ENCODE data around the gene HDAC1. TPM values are rescaled to one million over a fixed set of nuclear protein-coding genes. Genes with fewer than 3 reads are reported as not detected.

HDAC1 gene
- total and polyA plus RNA-seq, 2 of the 4 experiments (the other 2 are of a cell fraction): 95.5 to 139 TPM

- WGBS, 2 experiments (ENCODE audit: extremely low coverage in 2 of 2, insufficient read length in 1 of 2): 100% methylated on average over 1 of the region's 12 CpGs; no CpG with 5 or more reads in 1 of the 2 experiments
- CTCF ChIA-PET: interaction anchor here (0.6 kb wide), 1 partner anchor 45 kb away, joined by 4 read pairs; no protein-coding TSS in a partner anchor
- peaks cover 74% of the 10 kb centered on the region for H3K36me3 ChIP-seq (ENCODE audit: control insufficient read depth, insufficient read depth, low read length)
These were observed 85.8 kb downstream of the HDAC1 start for GRCh38 chr1:32377541-32378220.

More at GRCh38 chr1:32377541-32378220, 85.8 kb downstream of the HDAC1 start:
- Histone ChIP-seq H2BK5ac (ENCODE audit: low read depth, low read length, poor library complexity, severe bottlenecking) (no peak overlapping the region), H2BK120ac (ENCODE audit: low read depth, low read length) (no peak overlapping the region), H4K91ac (ENCODE audit: insufficient read depth, low read depth, low read length) (no peak overlapping the region), H2AK5ac (ENCODE audit: low read depth, low read length) (no peak overlapping the region), H3K27ac (ENCODE audit: insufficient read depth, low read length) (no peak overlapping the region), H3K18ac (ENCODE audit: low read depth, low read length) (no peak overlapping the region), H3K79me1 (ENCODE audit: low read depth in 1 of 2, low read length in 2 of 2) (peaks cover 0 to 2% of the 10 kb centered on the region in 2 experiments; a peak in 2 of 4 replicates), H4K8ac (ENCODE audit: low read depth in 2 of 2, low read length in 2 of 2) (no peak overlapping the region), H3K9ac (ENCODE audit: low read depth, low read length) (no peak overlapping the region), H3K4ac (ENCODE audit: low read depth, low read length) (no peak overlapping the region), H2AK9ac (replicated peaks; ENCODE audit: low read depth, low read length, poor library complexity) (no peak overlapping the region), H3K23ac (ENCODE audit: low read depth, low read length) (no peak overlapping the region), H3K9me1 (ENCODE audit: insufficient read depth, low read length) (no peaks in the 10 kb centered on the region), H4K5ac (ENCODE audit: low read depth, low read length) (no peak overlapping the region), H3K4me3 (ENCODE audit: insufficient read depth, low read depth, low read length) (no peak overlapping the region), H3K4me1 (ENCODE audit: control insufficient read depth, insufficient read depth, low read length) (no peaks in the 10 kb centered on the region), H4K20me1 (ENCODE audit: insufficient read depth, low read length) (no peaks in the 10 kb centered on the region), H2AFZ (replicated peaks; ENCODE audit: low read length, poor library complexity) (no peak overlapping the region), H2BK20ac (ENCODE audit: low read depth, low read length) (no peak overlapping the region), H3K56ac (ENCODE audit: extremely low read depth, insufficient read depth, low read length) (no peak overlapping the region), H3K4me2 (ENCODE audit: low read depth, low read length) (no peak overlapping the region), H3K27me3 (ENCODE audit: control insufficient read depth, insufficient read depth, low read length) (no peaks in the 10 kb centered on the region), H2BK15ac (ENCODE audit: low read depth, low read length) (no peak overlapping the region), H3K9me3 (ENCODE audit: control insufficient read depth, insufficient read depth, low read length) (no peaks in the 10 kb centered on the region), H3K14ac (replicated peaks; ENCODE audit: low read depth, low read length) (no peak overlapping the region)
- TF ChIP-seq NFE2L2 (IDR thresholded peaks at IDR 0.05; ENCODE audit: low read depth, low read length) (no peak), RCOR1 (IDR thresholded peaks at IDR 0.05; ENCODE audit: insufficient replicate concordance, low read length) (no peak), MAFK (IDR thresholded peaks at IDR 0.05; ENCODE audit: low read depth, low read length) (no peak), SMC3 (IDR thresholded peaks at IDR 0.05; ENCODE audit: low read depth, low read length) (no peak), RFX5 (IDR thresholded peaks at IDR 0.05; ENCODE audit: low read depth, low read length) (no peak), MAZ (IDR thresholded peaks at IDR 0.05; ENCODE audit: borderline replicate concordance, low read depth, low read length) (no peak), MXI1 (IDR thresholded peaks at IDR 0.05; ENCODE audit: borderline replicate concordance, low read depth, low read length) (no peak), RAD21 (IDR thresholded peaks at IDR 0.05; ENCODE audit: low read length) (no peak)
- TF ChIP-seq, protein P1, sequence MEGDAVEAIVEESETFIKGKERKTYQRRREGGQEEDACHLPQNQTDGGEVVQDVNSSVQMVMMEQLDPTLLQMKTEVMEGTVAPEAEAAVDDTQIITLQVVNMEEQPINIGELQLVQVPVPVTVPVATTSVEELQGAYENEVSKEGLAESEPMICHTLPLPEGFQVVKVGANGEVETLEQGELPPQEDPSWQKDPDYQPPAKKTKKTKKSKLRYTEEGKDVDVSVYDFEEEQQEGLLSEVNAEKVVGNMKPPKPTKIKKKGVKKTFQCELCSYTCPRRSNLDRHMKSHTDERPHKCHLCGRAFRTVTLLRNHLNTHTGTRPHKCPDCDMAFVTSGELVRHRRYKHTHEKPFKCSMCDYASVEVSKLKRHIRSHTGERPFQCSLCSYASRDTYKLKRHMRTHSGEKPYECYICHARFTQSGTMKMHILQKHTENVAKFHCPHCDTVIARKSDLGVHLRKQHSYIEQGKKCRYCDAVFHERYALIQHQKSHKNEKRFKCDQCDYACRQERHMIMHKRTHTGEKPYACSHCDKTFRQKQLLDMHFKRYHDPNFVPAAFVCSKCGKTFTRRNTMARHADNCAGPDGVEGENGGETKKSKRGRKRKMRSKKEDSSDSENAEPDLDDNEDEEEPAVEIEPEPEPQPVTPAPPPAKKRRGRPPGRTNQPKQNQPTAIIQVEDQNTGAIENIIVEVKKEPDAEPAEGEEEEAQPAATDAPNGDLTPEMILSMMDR (conservative IDR thresholded peaks at IDR 0.05; ENCODE audit: low read depth, low read length): no peak
- TF ChIP-seq, protein P2, sequence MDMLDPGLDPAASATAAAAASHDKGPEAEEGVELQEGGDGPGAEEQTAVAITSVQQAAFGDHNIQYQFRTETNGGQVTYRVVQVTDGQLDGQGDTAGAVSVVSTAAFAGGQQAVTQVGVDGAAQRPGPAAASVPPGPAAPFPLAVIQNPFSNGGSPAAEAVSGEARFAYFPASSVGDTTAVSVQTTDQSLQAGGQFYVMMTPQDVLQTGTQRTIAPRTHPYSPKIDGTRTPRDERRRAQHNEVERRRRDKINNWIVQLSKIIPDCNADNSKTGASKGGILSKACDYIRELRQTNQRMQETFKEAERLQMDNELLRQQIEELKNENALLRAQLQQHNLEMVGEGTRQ (IDR thresholded peaks at IDR 0.05; ENCODE audit: low read depth, low read length): no peak
- POLR2A ChIA-PET (ENCODE audit: unreplicated experiment): no interaction called here
- in situ Hi-C loops (cut with MboI; ENCODE audit: low sequenced_read_pairs): no loop called here
- dilution Hi-C loops (cut with HindIII; ENCODE audit: low sequenced_read_pairs, unreplicated experiment): no loop called here
- intact Hi-C loops (cut with micrococcal nuclease): no loop called here
- no peak for DNase-seq
- ATAC-seq (ENCODE audit: low read depth): no peak
- BruUV-seq (replicated peaks): no TSS peak

Measured in IMR-90 (cell line).